ENCODE results near the gene NUFIP2.

DNA sequence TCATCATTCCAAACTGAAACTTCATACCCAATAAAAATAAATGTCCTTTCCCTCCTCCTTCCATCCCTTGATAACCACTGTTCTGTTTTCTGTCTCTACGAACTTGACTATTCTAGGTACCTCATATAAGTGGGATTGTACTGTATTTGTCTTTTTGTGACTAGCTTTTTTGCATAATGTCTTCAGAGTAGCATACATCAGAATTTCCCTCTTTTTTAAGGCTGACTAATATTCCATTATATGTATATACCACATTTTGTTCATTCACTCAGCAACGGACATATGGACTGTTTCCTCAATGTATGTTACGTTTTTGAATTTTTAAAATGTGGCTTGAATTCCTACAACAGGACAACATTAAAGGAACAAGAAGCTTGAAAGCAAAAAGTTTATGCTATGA is 1.5 kb upstream of the NUFIP2 start:
- TF ChIP-seq CSRNP3 (CRISPR knock-in tag; IDR thresholded peaks at IDR 0.05) (no peak), ZNF565 (CRISPR knock-in tag; conservative IDR thresholded peaks at IDR 0.05; ENCODE audit: low read depth) (no peak), ISL1 (CRISPR knock-in tag; IDR thresholded peaks at IDR 0.05) (no peak)

All from SK-N-SH treated with all-trans-retinoic acid at 6 μM for 48 hours (cell line).